Brain microvascular endothelial cell (primary cell): Measurements from ENCODE around the gene CREB3L4.
A peak's percentile ranks its signal among the peaks of the same experiment; 100 is the strongest.
"Not testable (repeated sequence)": the region's sequence is repeated elsewhere in the genome, so short reads cannot be mapped to it uniquely, and the experiment has no call there.

Experiments
- DNase-seq: peaks from one replicate; pipeline ENCODE4 v3.0.0-alpha.2; 2020
- H3K27ac ChIP-seq: fragments of 250-450 bp; sonication (Bioruptor Pico); 2 replicates; pipeline ENCODE4 v1.5.1; 2020; ENCODE audit warnings: mild to moderate bottlenecking, moderate library complexity
- H3K27me3 ChIP-seq: fragments of 250-450 bp; sonication (Bioruptor Pico); replicated peaks from 2 replicates; pipeline ENCODE4 v1.5.1; 2020; ENCODE audit warnings: mild to moderate bottlenecking
- H3K36me3 ChIP-seq: fragments of 250-450 bp; sonication (Bioruptor Pico); replicated peaks from 2 replicates; pipeline ENCODE4 v1.5.1; 2020; ENCODE audit warnings: mild to moderate bottlenecking
- H3K4me3 ChIP-seq: 2 replicates; pipeline ENCODE4 v1.5.1; 2011; ENCODE audit warnings: low read depth, mild to moderate bottlenecking, control low read depth, low read length, moderate library complexity
- CTCF ChIP-seq: IDR thresholded peaks from 2 replicates; pipeline ENCODE4 v1.5.1; 2011; ENCODE audit warnings: low read depth, mild to moderate bottlenecking, moderate library complexity, low read length, control low read depth, inconsistent platforms; ENCODE audit errors: missing control alignments
- in situ Hi-C: cut with HindIII; loops from 2 replicates; pipeline ENCODE4 v1.10.0; 2017; ENCODE audit warnings: low sequenced_read_pairs, low pct_ligation_motif_present

Gene CREB3L4

GRCh38 chr1:153991151-153991630, 23.5 kb downstream of the CREB3L4 start:
- in situ Hi-C loops, result no loop called here

GRCh38 chr1:153991806-153992205, 24.1 kb downstream of the CREB3L4 start:
- no peaks in the 10 kb centered on the region for H3K27me3 ChIP-seq
- DNase-seq, result no peak
- no peak overlapping the region for H3K27ac ChIP-seq
- in situ Hi-C loops, result no loop called here
- H3K4me3 ChIP-seq, result peak overlapping the region; percentile 97
- H3K36me3 ChIP-seq, result peaks cover 28% of the 10 kb centered on the region
- no peak for TF ChIP-seq CTCF

More at GRCh38 chr1:153991151-153991630, 23.5 kb downstream of the CREB3L4 start:
- no peak for DNase-seq
- Histone ChIP-seq H3K27me3 (no peaks in the 10 kb centered on the region), H3K27ac (peak overlapping the region; percentile 92), H3K36me3 (peaks cover 28% of the 10 kb centered on the region), H3K4me3 (peak overlapping the region; percentile 97)
- TF ChIP-seq CTCF, result no peak

DNA sequence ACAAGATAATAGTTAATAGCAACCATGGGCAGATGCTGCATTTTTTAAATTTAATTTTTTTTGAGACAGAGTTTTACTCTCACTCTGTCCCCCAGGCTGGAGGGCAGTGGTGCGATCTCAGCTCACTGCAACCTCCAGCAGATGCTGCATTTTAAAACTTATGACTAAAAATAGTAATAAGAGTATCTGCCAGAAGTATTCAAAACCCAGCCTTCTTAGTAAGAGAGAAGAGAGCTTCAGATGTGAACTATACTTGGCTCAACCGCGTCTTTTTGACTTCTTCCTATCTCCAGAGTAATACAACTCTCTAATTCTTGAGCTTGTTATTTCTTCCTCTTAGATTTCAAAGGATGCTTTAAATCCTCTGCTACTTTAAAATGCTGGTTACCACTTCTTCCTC, 27.5 kb downstream of the CREB3L4 start:
- Histone ChIP-seq H3K4me3 (no peak overlapping the region), H3K27me3 (no peaks in the 10 kb centered on the region), H3K36me3 (peaks cover 28% of the 10 kb centered on the region), H3K27ac (no peak overlapping the region)
- DNase-seq, result no peak
- TF ChIP-seq CTCF, result no peak
- in situ Hi-C loops, result no loop called here

GRCh38 chr1:153995640-153996039, 27.9 kb downstream of the CREB3L4 start:
- no peak for TF ChIP-seq CTCF
- no peaks in the 10 kb centered on the region for H3K27me3 ChIP-seq
- peaks cover 28% of the 10 kb centered on the region for H3K36me3 ChIP-seq
- no peak for DNase-seq
- H3K4me3 ChIP-seq, result no peak overlapping the region
- H3K27ac ChIP-seq, result no peak overlapping the region
- in situ Hi-C loops, result no loop called here

DNA sequence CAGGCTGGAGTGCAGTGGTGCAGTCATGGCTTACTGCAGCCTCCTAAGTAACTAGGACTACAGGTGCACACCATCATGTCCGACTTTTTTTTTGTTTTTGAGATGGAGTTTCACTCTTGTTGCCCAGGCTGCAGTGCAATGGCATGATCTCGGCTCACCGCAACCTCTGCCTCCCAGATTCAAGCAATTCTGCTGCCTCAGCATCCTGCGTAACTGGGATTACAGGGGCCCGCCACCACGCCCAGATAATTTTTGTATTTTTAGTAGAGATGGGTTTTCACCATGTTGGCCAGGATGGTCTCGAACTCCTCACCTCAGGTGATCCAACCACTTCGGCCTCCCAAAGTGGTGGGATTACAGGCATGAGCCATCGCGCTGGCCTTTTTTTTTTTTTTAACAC, 29.2 kb downstream of the CREB3L4 start:
- H3K27ac ChIP-seq, in situ Hi-C loops, H3K27me3 ChIP-seq, DNase-seq, H3K4me3 ChIP-seq: not testable (repeated sequence)
- H3K36me3 ChIP-seq, result peaks cover 21% of the 10 kb centered on the region

DNA sequence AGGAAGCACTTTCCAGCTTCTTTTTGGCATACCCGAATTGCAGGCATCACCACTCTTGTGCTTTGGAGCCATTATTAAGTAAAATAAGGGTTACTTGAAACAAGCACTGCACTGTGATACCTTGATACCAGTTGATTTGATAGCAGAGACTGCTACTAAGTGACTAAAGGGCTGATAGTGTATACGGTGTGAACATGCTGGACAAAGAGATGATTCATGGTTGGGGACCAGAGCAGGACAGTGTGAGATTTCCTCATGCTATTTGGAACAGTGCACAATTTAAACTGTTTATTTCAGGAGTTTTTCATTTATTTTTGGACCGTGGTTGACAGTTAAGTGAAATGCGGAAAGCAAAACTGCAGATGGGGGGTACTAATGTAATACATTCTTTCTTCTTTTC, 32.7 kb downstream of the CREB3L4 start:
- no peak for TF ChIP-seq CTCF

More for the DNA sequence above, 32.7 kb downstream of the CREB3L4 start:
- H3K27ac ChIP-seq, result no peak overlapping the region
- H3K4me3 ChIP-seq, result no peak overlapping the region
- H3K27me3 ChIP-seq, result no peaks in the 10 kb centered on the region
- in situ Hi-C loops, result no loop called here
- no peak for DNase-seq
- no peaks in the 10 kb centered on the region for H3K36me3 ChIP-seq
